OCI-LY7 (cell line): ENCODE measurements around the gene RACGAP1.

Source experiments
- CTCF ChIP-seq: fragments of 200-600 bp; sonication (generic); conservative IDR thresholded peaks from 2 replicates; pipeline ENCODE4 v1.5.1; 2014; ENCODE audit warnings: mild to moderate bottlenecking, antibody characterized with exemption, low read length, moderate library complexity, mixed read lengths
- EZH2phosphoT487 ChIP-seq: fragments of 200-600 bp; sonication (generic); IDR thresholded peaks from 2 replicates; pipeline ENCODE4 v1.6.1; 2018; ENCODE audit warnings: low read depth, borderline replicate concordance, mild to moderate bottlenecking, mixed run types, antibody characterized with exemption, low read length, moderate library complexity, mixed read lengths

- TF ChIP-seq CTCF = no peak
- TF ChIP-seq EZH2phosphoT487 = no peak
Measured at GRCh38 chr12:50024805-50025186, 498 bp downstream of the RACGAP1 start.
